SK-N-SH (cell line): ENCODE measurements around the gene TOR2A. TPM values are rescaled to one million over a fixed set of nuclear protein-coding genes. Genes with fewer than 3 reads are reported as not detected.

Experiments used
- CTCF ChIA-PET: fragments of 300-600, 350-600 bp; formaldehyde crosslinking; extraction: SDS; loops from one replicate; lab custom pipeline; 2021; lab: Yijun Ruan, JAX
- POLR2A ChIA-PET: fragments of 350-600 bp; sonication (Branson Sonifier 250); formaldehyde crosslinking; extraction: SDS; loops from one replicate; lab custom pipeline; 2020; ENCODE audit warnings: antibody characterized with exemption, inconsistent platforms; lab: Yijun Ruan, JAX
- DNase-seq: peaks from one replicate; pipeline ENCODE4 v3.0.0; 2012
- H2AFZ ChIP-seq: fragments of 200-600 bp; sonication (generic); 2 replicates; pipeline ENCODE4 v1.8.1; 2016; ENCODE audit warnings: antibody characterized with exemption, mild to moderate bottlenecking, low read depth
- H3F3A ChIP-seq: fragments of 200-600 bp; sonication (generic); replicated peaks from 2 replicates; pipeline ENCODE3; 2016; ENCODE audit warnings: antibody characterized with exemption, mild to moderate bottlenecking; ENCODE audit not compliant: insufficient read depth
- H3K27ac ChIP-seq, 2 experiments: fragments of 200-500 bp in 1 of 2; fragments of 200-600 bp in 1 of 2; sonication (Bioruptor generic) in 1 of 2; sonication (generic), shearing (Covaris generic) in 1 of 2; 2 replicates each; pipeline versions ENCODE4 v1.5.1 to v1.6.1; 2014 to 2016; ENCODE audit warnings: low read depth in 2 of 2, inconsistent platforms in 1 of 2, low read length in 1 of 2, mild to moderate bottlenecking in 1 of 2, mixed read lengths in 1 of 2
- H3K27me3 ChIP-seq: fragments of 200-600 bp; sonication (generic), shearing (Covaris generic); 2 replicates; pipeline ENCODE4 v1.6.1; 2016; ENCODE audit warnings: mixed run types; ENCODE audit not compliant: insufficient read depth
- H3K36me3 ChIP-seq, 2 experiments: fragments of 200-500 bp in 1 of 2; fragments of 200-600 bp in 1 of 2; sonication (Bioruptor generic) in 1 of 2; sonication (generic) in 1 of 2; replicated peaks in 1 of 2; 2 replicates each; pipeline versions ENCODE3 to v1.5.1; 2014 to 2016; ENCODE audit warnings: low read length in 1 of 2, mild to moderate bottlenecking in 1 of 2; ENCODE audit not compliant: insufficient read depth in 2 of 2, control insufficient read depth in 1 of 2
- H3K4me1 ChIP-seq, 2 experiments: fragments of 200-500 bp in 1 of 2; fragments of 200-600 bp in 1 of 2; sonication (Bioruptor generic) in 1 of 2; sonication (generic), shearing (Covaris generic) in 1 of 2; 2 replicates each; pipeline versions ENCODE4 v1.5.1 to v1.6.1; 2014 to 2016; ENCODE audit warnings: low read depth in 1 of 2, low read length in 1 of 2, mixed run types in 1 of 2; ENCODE audit not compliant: insufficient read depth in 2 of 2, control insufficient read depth in 1 of 2
- H3K4me2 ChIP-seq: fragments of 200-600 bp; sonication (generic), shearing (Covaris generic); 2 replicates; pipeline ENCODE4 v1.6.1; 2017; ENCODE audit warnings: mixed run types
- H3K4me3 ChIP-seq, 2 experiments: fragments of 200-500 bp in 1 of 2; fragments of 200-600 bp in 1 of 2; sonication (Bioruptor generic) in 1 of 2; sonication (generic), shearing (Covaris generic) in 1 of 2; 2 replicates each; pipeline versions ENCODE4 v1.5.1 to v1.8.1; 2014 to 2016; ENCODE audit warnings: low read depth in 2 of 2, inconsistent platforms in 1 of 2, low read length in 1 of 2, mild to moderate bottlenecking in 1 of 2, mixed read lengths in 1 of 2, moderate library complexity in 1 of 2
- H3K79me2 ChIP-seq: fragments of 200-600 bp; sonication (generic); 2 replicates; pipeline ENCODE4 v1.8.1; 2017; ENCODE audit warnings: mild to moderate bottlenecking; ENCODE audit not compliant: insufficient read depth
- H3K9ac ChIP-seq: fragments of 200-600 bp; sonication (generic); 2 replicates; pipeline ENCODE4 v1.6.1; 2017; ENCODE audit warnings: mixed run types
- H3K9me2 ChIP-seq: fragments of 200-600 bp; sonication (generic); 2 replicates; pipeline ENCODE4 v1.6.1; 2017; ENCODE audit warnings: mixed run types
- H3K9me3 ChIP-seq: fragments of 200-600 bp; sonication (generic); 2 replicates; pipeline ENCODE4 v1.6.1; 2017; ENCODE audit warnings: mixed run types, mild to moderate bottlenecking, moderate library complexity
- H4K20me1 ChIP-seq: fragments of 200-600 bp; sonication (generic); 2 replicates; pipeline ENCODE4 v1.6.1; 2017; ENCODE audit warnings: mild to moderate bottlenecking, mixed run types; ENCODE audit not compliant: insufficient read depth
- EP300 ChIP-seq, 2 experiments: IDR thresholded peaks; 2 replicates each; pipeline versions ENCODE4 v1.4.0 to v1.6.1; 2012; ENCODE audit warnings: borderline replicate concordance in 1 of 2, low read depth in 1 of 2, low read length in 1 of 2
- FOXJ3 ChIP-seq: sonication (generic); formaldehyde crosslinking; IDR thresholded peaks from 2 replicates; pipeline ENCODE4 v1.5.1; 2020; ENCODE audit warnings: mild to moderate bottlenecking, missing genetic modification reagents
- FOXM1 ChIP-seq: IDR thresholded peaks from 2 replicates; pipeline ENCODE4 v1.4.0; 2012; ENCODE audit warnings: low read depth, mild to moderate bottlenecking
- GABPA ChIP-seq: IDR thresholded peaks from 2 replicates; pipeline ENCODE4 v1.4.0; 2012; ENCODE audit warnings: low read depth, mild to moderate bottlenecking
- JUND ChIP-seq: IDR thresholded peaks from 2 replicates; pipeline ENCODE4 v1.4.0; 2012
- NFIC ChIP-seq: IDR thresholded peaks from 2 replicates; pipeline ENCODE4 v1.4.0; 2012; ENCODE audit warnings: borderline replicate concordance
- NRF1 ChIP-seq: IDR thresholded peaks from 2 replicates; pipeline ENCODE4 v1.6.1; 2012; ENCODE audit warnings: low read depth, mild to moderate bottlenecking, low read length
- POLR2AphosphoS5 ChIP-seq: IDR thresholded peaks from 2 replicates; pipeline ENCODE4 v1.6.1; 2012; ENCODE audit warnings: low read depth, low read length
- RCOR1 ChIP-seq: fragments of 150-350 bp; IDR thresholded peaks from 2 replicates; pipeline ENCODE4 v1.6.1; 2017; ENCODE audit warnings: antibody characterized with exemption, low read length
- RFX5 ChIP-seq: IDR thresholded peaks from 2 replicates; pipeline ENCODE4 v1.6.1; 2012; ENCODE audit warnings: mild to moderate bottlenecking, improper control_type of control experiment, low read length
- SIN3A ChIP-seq: IDR thresholded peaks from 2 replicates; pipeline ENCODE4 v1.6.1; 2012; ENCODE audit warnings: low read depth, mild to moderate bottlenecking, low read length, moderate library complexity, borderline replicate concordance
- TAF1 ChIP-seq: IDR thresholded peaks from 2 replicates; pipeline ENCODE4 v1.6.1; 2012; ENCODE audit warnings: low read depth, mild to moderate bottlenecking, low read length, moderate library complexity, borderline replicate concordance
- TCF12 ChIP-seq: IDR thresholded peaks from 2 replicates; pipeline ENCODE4 v1.4.0; 2012
- TEAD4 ChIP-seq: IDR thresholded peaks from 2 replicates; pipeline ENCODE4 v1.4.0; 2012; ENCODE audit warnings: mild to moderate bottlenecking, borderline replicate concordance; ENCODE audit not compliant: insufficient read depth
- YY1 ChIP-seq: IDR thresholded peaks from 2 replicates; pipeline ENCODE4 v1.4.0; 2012; ENCODE audit warnings: low read depth, mild to moderate bottlenecking
- WGBS: methylation state at CpG from one replicate; pipeline ENCODE4 v1.1.6; 2017; ENCODE audit warnings: low lambda C conversion rate; 5-methylcytosine and 5-hydroxymethylcytosine counted together
- polyA plus RNA-seq, 3 experiments: library from polyadenylated mRNA; depleted of rRNA; stranded (reverse); fragments of >200 nt; gene quantifications; 2 replicates each; pipeline ENCODE4 v1.2.3, GENCODE V29; 2012
- TF ChIP-seq, protein P1 (sequence below): IDR thresholded peaks from 2 replicates; pipeline ENCODE4 v1.4.0; 2012; ENCODE audit warnings: low read depth, borderline replicate concordance
- TF ChIP-seq, protein P2 (sequence below): fragments of 200-600 bp; sonication (generic); IDR thresholded peaks from 2 replicates; pipeline ENCODE4 v1.6.1; 2017; ENCODE audit warnings: antibody characterized with exemption, mild to moderate bottlenecking, moderate library complexity
- TF ChIP-seq, protein P3 (sequence below): IDR thresholded peaks from 2 replicates; pipeline ENCODE4 v1.4.0; 2012; ENCODE audit warnings: low read depth
- TF ChIP-seq, protein P4 (sequence below): IDR thresholded peaks from 2 replicates; pipeline ENCODE4 v1.4.0; 2012; ENCODE audit warnings: low read depth, borderline replicate concordance
- TF ChIP-seq, protein P5 (sequence below): IDR thresholded peaks from 2 replicates; pipeline ENCODE4; 2012

Gene TOR2A
- polyA plus RNA-seq, 1 of the 3 experiments (the other 2 are of a cell fraction) = 17.2 TPM

DNA sequence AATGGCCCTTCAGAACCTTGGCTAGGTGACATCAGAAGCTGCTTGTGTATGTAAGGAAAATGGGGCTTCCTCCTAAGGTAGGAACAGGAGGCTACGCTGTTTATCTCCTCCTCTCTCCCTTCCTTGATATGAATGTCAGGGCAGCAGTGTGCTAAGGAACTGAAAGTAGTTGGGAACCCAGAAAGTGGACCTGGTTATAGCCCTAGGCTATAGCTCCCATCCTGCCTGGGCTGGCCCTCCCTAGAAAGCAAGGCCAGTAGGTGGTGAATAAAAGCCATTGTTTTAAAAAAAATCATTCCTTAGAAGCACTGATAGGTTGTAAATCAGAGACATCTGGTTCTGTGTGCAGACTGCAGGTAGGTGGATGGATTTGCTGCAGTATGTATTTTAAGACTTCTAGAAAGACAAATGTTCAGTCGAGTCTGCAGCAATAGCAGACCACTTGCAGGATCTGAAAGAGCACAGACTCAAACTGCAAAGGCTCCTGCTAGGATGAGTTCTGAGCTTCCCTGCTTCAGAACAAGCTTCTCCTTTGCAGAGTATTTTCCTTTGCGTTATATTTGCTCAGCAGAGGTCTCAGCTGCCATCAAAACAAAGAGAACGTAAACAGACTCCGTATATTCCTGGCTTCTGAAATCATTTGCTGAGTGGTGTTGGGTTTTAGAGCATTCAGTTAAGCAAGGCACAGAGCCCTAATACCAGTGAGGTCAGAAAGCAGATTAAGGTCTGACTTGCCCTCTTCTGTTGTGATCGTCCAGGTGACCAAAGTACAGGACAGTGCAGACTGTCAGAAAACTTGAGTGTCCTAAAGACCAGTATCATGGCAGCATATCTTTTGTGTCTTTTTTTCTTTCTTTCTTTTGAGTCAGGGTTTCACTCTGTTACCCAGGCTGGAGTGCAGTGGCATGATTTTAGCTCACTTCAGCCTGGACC, 48.4 kb downstream of the TOR2A start:
- H3K4me3 ChIP-seq = no peak overlapping the region
- H2AFZ ChIP-seq = no peak overlapping the region
- peaks cover 0 to 3% of the 10 kb centered on the region in 2 experiments; a peak in 1 of 4 replicates for H3K4me1 ChIP-seq
- H3K9me2 ChIP-seq = no peaks in the 10 kb centered on the region
- no peaks in the 10 kb centered on the region for H3K27me3 ChIP-seq
- H3K9ac ChIP-seq = no peak overlapping the region
- no peak overlapping the region; a peak in 1 of 4 replicates for H3K27ac ChIP-seq
- H3K4me2 ChIP-seq = no peak overlapping the region
- peaks cover 18 to 63% of the 10 kb centered on the region in 2 experiments for H3K36me3 ChIP-seq
- H3K79me2 ChIP-seq = no peaks in the 10 kb centered on the region
- H4K20me1 ChIP-seq = no peaks in the 10 kb centered on the region
- POLR2A ChIA-PET = no interaction called here
- TF ChIP-seq NFIC (no peak), FOXJ3 (CRISPR knock-in tag) (no peak), TEAD4 (no peak), RFX5 (no peak), EP300 (IDR thresholded peaks at IDR 0.05; ENCODE audit: borderline replicate concordance in 1 of 2, low read depth in 1 of 2, low read length in 1 of 2) (no peak), POLR2AphosphoS5 (no peak), NRF1 (no peak), GABPA (no peak)
- TF ChIP-seq, protein P1, sequence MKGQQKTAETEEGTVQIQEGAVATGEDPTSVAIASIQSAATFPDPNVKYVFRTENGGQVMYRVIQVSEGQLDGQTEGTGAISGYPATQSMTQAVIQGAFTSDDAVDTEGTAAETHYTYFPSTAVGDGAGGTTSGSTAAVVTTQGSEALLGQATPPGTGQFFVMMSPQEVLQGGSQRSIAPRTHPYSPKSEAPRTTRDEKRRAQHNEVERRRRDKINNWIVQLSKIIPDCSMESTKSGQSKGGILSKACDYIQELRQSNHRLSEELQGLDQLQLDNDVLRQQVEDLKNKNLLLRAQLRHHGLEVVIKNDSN = no peak
- TF ChIP-seq, protein P2, sequence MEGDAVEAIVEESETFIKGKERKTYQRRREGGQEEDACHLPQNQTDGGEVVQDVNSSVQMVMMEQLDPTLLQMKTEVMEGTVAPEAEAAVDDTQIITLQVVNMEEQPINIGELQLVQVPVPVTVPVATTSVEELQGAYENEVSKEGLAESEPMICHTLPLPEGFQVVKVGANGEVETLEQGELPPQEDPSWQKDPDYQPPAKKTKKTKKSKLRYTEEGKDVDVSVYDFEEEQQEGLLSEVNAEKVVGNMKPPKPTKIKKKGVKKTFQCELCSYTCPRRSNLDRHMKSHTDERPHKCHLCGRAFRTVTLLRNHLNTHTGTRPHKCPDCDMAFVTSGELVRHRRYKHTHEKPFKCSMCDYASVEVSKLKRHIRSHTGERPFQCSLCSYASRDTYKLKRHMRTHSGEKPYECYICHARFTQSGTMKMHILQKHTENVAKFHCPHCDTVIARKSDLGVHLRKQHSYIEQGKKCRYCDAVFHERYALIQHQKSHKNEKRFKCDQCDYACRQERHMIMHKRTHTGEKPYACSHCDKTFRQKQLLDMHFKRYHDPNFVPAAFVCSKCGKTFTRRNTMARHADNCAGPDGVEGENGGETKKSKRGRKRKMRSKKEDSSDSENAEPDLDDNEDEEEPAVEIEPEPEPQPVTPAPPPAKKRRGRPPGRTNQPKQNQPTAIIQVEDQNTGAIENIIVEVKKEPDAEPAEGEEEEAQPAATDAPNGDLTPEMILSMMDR = no peak
- TF ChIP-seq, all 33 proteins: peak for 0
- CTCF ChIA-PET = interaction anchor here (1.0 to 1.9 kb wide), 6 partner anchors 13 to 183 kb away, joined by 3 to 5 read pairs (median 4); no protein-coding TSS in a partner anchor
- no peak for DNase-seq
- Histone ChIP-seq H3F3A (no peaks in the 10 kb centered on the region), H3K9me3 (no peaks in the 10 kb centered on the region)
- 93% methylated on average over 6 of the region's 6 CpGs for WGBS

DNA sequence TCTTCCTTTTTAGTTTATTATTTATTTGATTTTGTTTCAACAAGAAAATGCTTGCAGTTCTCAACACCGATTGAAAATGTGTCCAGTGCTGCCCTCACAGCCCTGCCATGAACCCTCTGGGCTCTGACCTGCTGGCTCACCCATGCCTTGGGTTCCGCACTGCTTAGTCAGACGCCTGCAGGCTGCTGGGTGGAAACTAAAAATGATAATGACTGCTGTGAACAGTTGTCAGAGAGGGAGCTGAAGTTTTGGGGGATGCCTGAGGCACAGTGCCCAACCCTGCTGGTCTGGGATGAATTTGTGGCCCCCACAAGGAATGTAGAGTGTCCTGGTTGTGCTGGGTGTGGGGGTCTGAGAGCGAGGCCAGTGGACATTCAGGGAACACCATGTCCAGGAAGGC, 50.5 kb downstream of the TOR2A start:
- no peak overlapping the region for H2AFZ ChIP-seq
- H3K9me2 ChIP-seq = no peaks in the 10 kb centered on the region
- no peaks in the 10 kb centered on the region for H4K20me1 ChIP-seq
- 79% methylated on average over 4 of the region's 4 CpGs for WGBS
- POLR2A ChIA-PET = no interaction called here
- no peaks in the 10 kb centered on the region for H3K9me3 ChIP-seq
- H3K4me2 ChIP-seq = no peak overlapping the region
- H3K79me2 ChIP-seq = no peaks in the 10 kb centered on the region
- no peak for DNase-seq
- H3K4me1 ChIP-seq = peaks cover 0 to 3% of the 10 kb centered on the region in 2 experiments; a peak in 1 of 4 replicates
- no peaks in the 10 kb centered on the region for H3F3A ChIP-seq
- no peak overlapping the region for H3K4me3 ChIP-seq
- CTCF ChIA-PET = interaction anchor here (1.0 to 2.2 kb wide), 2 partner anchors 46 to 50 kb away, joined by 3 to 8 read pairs; partner anchors contain the start of gene TOR2A
- H3K27ac ChIP-seq = no peak overlapping the region
- H3K9ac ChIP-seq = no peak overlapping the region
- H3K27me3 ChIP-seq = no peaks in the 10 kb centered on the region
- H3K36me3 ChIP-seq = peaks cover 12 to 61% of the 10 kb centered on the region in 2 experiments
- TF ChIP-seq TEAD4 (no peak), RCOR1 (no peak), TAF1 (no peak), YY1 (no peak), EP300 (IDR thresholded peaks at IDR 0.05; ENCODE audit: borderline replicate concordance in 1 of 2, low read depth in 1 of 2, low read length in 1 of 2) (no peak), JUND (no peak), SIN3A (no peak), NRF1 (no peak), FOXM1 (no peak), TCF12 (no peak)
- TF ChIP-seq, protein P3, sequence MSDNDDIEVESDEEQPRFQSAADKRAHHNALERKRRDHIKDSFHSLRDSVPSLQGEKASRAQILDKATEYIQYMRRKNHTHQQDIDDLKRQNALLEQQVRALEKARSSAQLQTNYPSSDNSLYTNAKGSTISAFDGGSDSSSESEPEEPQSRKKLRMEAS = no peak
- TF ChIP-seq, protein P4, sequence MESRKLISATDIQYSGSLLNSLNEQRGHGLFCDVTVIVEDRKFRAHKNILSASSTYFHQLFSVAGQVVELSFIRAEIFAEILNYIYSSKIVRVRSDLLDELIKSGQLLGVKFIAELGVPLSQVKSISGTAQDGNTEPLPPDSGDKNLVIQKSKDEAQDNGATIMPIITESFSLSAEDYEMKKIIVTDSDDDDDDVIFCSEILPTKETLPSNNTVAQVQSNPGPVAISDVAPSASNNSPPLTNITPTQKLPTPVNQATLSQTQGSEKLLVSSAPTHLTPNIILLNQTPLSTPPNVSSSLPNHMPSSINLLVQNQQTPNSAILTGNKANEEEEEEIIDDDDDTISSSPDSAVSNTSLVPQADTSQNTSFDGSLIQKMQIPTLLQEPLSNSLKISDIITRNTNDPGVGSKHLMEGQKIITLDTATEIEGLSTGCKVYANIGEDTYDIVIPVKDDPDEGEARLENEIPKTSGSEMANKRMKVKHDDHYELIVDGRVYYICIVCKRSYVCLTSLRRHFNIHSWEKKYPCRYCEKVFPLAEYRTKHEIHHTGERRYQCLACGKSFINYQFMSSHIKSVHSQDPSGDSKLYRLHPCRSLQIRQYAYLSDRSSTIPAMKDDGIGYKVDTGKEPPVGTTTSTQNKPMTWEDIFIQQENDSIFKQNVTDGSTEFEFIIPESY = no peak
- TF ChIP-seq, protein P5, sequence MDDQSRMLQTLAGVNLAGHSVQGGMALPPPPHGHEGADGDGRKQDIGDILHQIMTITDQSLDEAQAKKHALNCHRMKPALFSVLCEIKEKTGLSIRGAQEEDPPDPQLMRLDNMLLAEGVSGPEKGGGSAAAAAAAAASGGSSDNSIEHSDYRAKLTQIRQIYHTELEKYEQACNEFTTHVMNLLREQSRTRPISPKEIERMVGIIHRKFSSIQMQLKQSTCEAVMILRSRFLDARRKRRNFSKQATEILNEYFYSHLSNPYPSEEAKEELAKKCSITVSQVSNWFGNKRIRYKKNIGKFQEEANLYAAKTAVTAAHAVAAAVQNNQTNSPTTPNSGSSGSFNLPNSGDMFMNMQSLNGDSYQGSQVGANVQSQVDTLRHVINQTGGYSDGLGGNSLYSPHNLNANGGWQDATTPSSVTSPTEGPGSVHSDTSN = no peak
